K562 (cell line): Measurements from ENCODE around the gene SMIM3. TPM values are rescaled to one million over a fixed set of nuclear protein-coding genes. Genes with fewer than 3 reads are reported as not detected.

ENCODE experiments used
- CEBPZ ChIP-seq: fragments of 150-350 bp; IDR thresholded peaks from 2 replicates; pipeline ENCODE4 v1.6.1; 2014; ENCODE audit warnings: low read depth, mild to moderate bottlenecking, low read length, borderline replicate concordance
- CXXC5 ChIP-seq: fragments of 250-450 bp; sonication (Bioruptor Pico); IDR thresholded peaks from 2 replicates; pipeline ENCODE4 v1.8.0; 2022; ENCODE audit warnings: inconsistent platforms, mild to moderate bottlenecking, moderate library complexity
- DDX20 ChIP-seq: fragments of 450-650 bp; IDR thresholded peaks from 2 replicates; pipeline ENCODE4 v1.6.1; 2016; ENCODE audit warnings: missing genetic modification characterization, low read depth, mild to moderate bottlenecking, missing compliant biosample characterization, moderate library complexity
- FOXK2 ChIP-seq, 2 experiments: fragments of 450-650 bp; IDR thresholded peaks in 1 of 2; conservative IDR thresholded peaks in 1 of 2; 2 replicates each; pipeline ENCODE4 v1.6.1; 2016; ENCODE audit warnings: low read depth in 2 of 2, mild to moderate bottlenecking in 1 of 2
- HSF4 ChIP-seq: fragments of 250-450 bp; sonication (Bioruptor Pico); IDR thresholded peaks from 2 replicates; pipeline ENCODE4 v2.1.2; 2022; ENCODE audit warnings: mild to moderate bottlenecking, moderate library complexity, borderline replicate concordance
- MTA3 ChIP-seq: fragments of 450-650 bp; formaldehyde crosslinking; IDR thresholded peaks from 2 replicates; pipeline ENCODE4 v1.6.1; 2017; ENCODE audit warnings: mild to moderate bottlenecking, borderline replicate concordance
- NUFIP1 ChIP-seq: fragments of 450-650 bp; IDR thresholded peaks from 2 replicates; pipeline ENCODE4 v1.6.1; 2018; ENCODE audit not compliant: partially characterized antibody
- RB1 ChIP-seq: fragments of 450-650 bp; IDR thresholded peaks from 2 replicates; pipeline ENCODE4 v1.6.1; 2017; ENCODE audit warnings: low read depth, mild to moderate bottlenecking
- RBM14 ChIP-seq: fragments of 200-400 bp; formaldehyde crosslinking; IDR thresholded peaks from 2 replicates; pipeline ENCODE4 v1.6.1; 2018; ENCODE audit warnings: low read depth, mild to moderate bottlenecking, low read length, moderate library complexity, borderline replicate concordance; ENCODE audit not compliant: insufficient read depth
- RFX7 ChIP-seq: fragments of 250-450 bp; sonication (Bioruptor Pico); IDR thresholded peaks from 2 replicates; pipeline ENCODE4 v1.5.1; 2021; ENCODE audit warnings: mild to moderate bottlenecking
- SIN3A ChIP-seq, 2 experiments: fragments of 150-350 bp in 1 of 2; IDR thresholded peaks; 2 replicates each; pipeline ENCODE4 v1.6.1; 2011 to 2016; ENCODE audit warnings: borderline replicate concordance in 2 of 2, low read depth in 2 of 2, low read length in 2 of 2, mild to moderate bottlenecking in 2 of 2, moderate library complexity in 2 of 2; ENCODE audit not compliant: control insufficient read depth in 1 of 2
- ZC3H8 ChIP-seq: fragments of 450-650 bp; IDR thresholded peaks from 2 replicates; pipeline ENCODE4 v1.6.1; 2017
- ZNF780A ChIP-seq: fragments of 250-450 bp; sonication (Bioruptor Pico); IDR thresholded peaks from 2 replicates; pipeline ENCODE4 v1.5.0; 2021; ENCODE audit warnings: mild to moderate bottlenecking
- polyA plus RNA-seq, 8 experiments: library from polyadenylated mRNA; depleted of rRNA in 4 of 8; stranded (reverse) in 5 of 8; unstranded in 3 of 8; fragments of >200 nt; fragmentation: Nextera tagmentation in 2 of 8; fragmentation: Illumina TruSeq in 1 of 8; extraction: Ambion mirVana in 2 of 8; extraction: Trizol in 1 of 8; gene quantifications; 2 replicates each; pipeline versions ENCODE4 v1.2.1 to v1.2.3, GENCODE V29; 2011 to 2014; ENCODE audit warnings: inconsistent platforms in 1 of 8, missing spikeins in 1 of 8
- total RNA-seq, 7 experiments: library from RNA; depleted of rRNA in 6 of 7; stranded (reverse); fragments of >200 nt in 6 of 7; fragmentation: Illumina TruSeq in 2 of 7; extraction: Trizol in 2 of 7; gene quantifications; 2 replicates each; pipeline versions ENCODE4 v1.2.1 to v1.2.3, GENCODE V29; 2011 to 2021; ENCODE audit warnings: low replicate concordance in 1 of 7
- TF ChIP-seq, protein P1 (sequence below), 2 experiments: fragments of 450-650 bp; IDR thresholded peaks; 2 replicates each; pipeline ENCODE4 v1.6.1; 2016
- TF ChIP-seq, protein P2 (sequence below), 3 experiments: IDR thresholded peaks in 2 of 3; conservative IDR thresholded peaks in 1 of 3; 2 replicates each; pipeline ENCODE4 v1.5.1; 2011 to 2012; ENCODE audit warnings: low read length in 3 of 3, mild to moderate bottlenecking in 3 of 3, control low read depth in 2 of 3, improper control_type of control experiment in 1 of 3, inconsistent platforms in 1 of 3, low read depth in 1 of 3, mixed read lengths in 1 of 3, moderate library complexity in 1 of 3; ENCODE audit not compliant: insufficient read depth in 2 of 3
- TF ChIP-seq, protein P3 (sequence below): sonication (generic); formaldehyde crosslinking; IDR thresholded peaks from 2 replicates; pipeline ENCODE4 v1.8.0; 2022; ENCODE audit warnings: mild to moderate bottlenecking, low read depth, missing genetic modification reagents

Gene SMIM3
- total and polyA plus RNA-seq, 9 of the 15 experiments (the other 6 are each of a cell fraction or from before 2014, with no cell fraction given): 4.1 to 27.7 (median 13.6) TPM

- peak; percentile 87; the same call in 1 of the 2 replicates for TF ChIP-seq MTA3
- peak; percentile 37 for TF ChIP-seq RB1
- peak; percentile 93 for TF ChIP-seq CEBPZ
- TF ChIP-seq SIN3A (IDR thresholded peaks at IDR 0.05; ENCODE audit: borderline replicate concordance in 2 of 2, control insufficient read depth in 1 of 2, low read depth in 2 of 2, low read length in 2 of 2): no peak; a peak in 2 of 4 replicates
- peak; percentile 80 to 84 for TF ChIP-seq FOXK2 (conservative IDR thresholded peaks at IDR 0.05 in 1 of 2, IDR thresholded peaks at IDR 0.05 in 1 of 2; ENCODE audit: low read depth in 2 of 2)
- TF ChIP-seq NUFIP1: no peak
- TF ChIP-seq, protein P1, sequence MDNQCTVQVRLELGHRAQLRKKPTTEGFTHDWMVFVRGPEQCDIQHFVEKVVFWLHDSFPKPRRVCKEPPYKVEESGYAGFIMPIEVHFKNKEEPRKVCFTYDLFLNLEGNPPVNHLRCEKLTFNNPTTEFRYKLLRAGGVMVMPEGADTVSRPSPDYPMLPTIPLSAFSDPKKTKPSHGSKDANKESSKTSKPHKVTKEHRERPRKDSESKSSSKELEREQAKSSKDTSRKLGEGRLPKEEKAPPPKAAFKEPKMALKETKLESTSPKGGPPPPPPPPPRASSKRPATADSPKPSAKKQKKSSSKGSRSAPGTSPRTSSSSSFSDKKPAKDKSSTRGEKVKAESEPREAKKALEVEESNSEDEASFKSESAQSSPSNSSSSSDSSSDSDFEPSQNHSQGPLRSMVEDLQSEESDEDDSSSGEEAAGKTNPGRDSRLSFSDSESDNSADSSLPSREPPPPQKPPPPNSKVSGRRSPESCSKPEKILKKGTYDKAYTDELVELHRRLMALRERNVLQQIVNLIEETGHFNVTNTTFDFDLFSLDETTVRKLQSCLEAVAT (IDR thresholded peaks at IDR 0.05): peak; percentile 16 to 88; a peak in 2 of 4 replicates
- TF ChIP-seq RBM14: no peak
- TF ChIP-seq HSF4: peak; percentile 44; the same call in 1 of the 2 replicates
- TF ChIP-seq, protein P2, sequence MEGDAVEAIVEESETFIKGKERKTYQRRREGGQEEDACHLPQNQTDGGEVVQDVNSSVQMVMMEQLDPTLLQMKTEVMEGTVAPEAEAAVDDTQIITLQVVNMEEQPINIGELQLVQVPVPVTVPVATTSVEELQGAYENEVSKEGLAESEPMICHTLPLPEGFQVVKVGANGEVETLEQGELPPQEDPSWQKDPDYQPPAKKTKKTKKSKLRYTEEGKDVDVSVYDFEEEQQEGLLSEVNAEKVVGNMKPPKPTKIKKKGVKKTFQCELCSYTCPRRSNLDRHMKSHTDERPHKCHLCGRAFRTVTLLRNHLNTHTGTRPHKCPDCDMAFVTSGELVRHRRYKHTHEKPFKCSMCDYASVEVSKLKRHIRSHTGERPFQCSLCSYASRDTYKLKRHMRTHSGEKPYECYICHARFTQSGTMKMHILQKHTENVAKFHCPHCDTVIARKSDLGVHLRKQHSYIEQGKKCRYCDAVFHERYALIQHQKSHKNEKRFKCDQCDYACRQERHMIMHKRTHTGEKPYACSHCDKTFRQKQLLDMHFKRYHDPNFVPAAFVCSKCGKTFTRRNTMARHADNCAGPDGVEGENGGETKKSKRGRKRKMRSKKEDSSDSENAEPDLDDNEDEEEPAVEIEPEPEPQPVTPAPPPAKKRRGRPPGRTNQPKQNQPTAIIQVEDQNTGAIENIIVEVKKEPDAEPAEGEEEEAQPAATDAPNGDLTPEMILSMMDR (IDR thresholded peaks at IDR 0.05 in 2 of 3, conservative IDR thresholded peaks at IDR 0.05 in 1 of 3; ENCODE audit: insufficient read depth in 2 of 3, low read depth in 1 of 3, low read length in 3 of 3): no peak
- TF ChIP-seq DDX20 (tag): no peak
- TF ChIP-seq, protein P3, sequence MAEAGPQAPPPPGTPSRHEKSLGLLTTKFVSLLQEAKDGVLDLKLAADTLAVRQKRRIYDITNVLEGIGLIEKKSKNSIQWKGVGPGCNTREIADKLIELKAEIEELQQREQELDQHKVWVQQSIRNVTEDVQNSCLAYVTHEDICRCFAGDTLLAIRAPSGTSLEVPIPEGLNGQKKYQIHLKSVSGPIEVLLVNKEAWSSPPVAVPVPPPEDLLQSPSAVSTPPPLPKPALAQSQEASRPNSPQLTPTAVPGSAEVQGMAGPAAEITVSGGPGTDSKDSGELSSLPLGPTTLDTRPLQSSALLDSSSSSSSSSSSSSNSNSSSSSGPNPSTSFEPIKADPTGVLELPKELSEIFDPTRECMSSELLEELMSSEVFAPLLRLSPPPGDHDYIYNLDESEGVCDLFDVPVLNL (CRISPR knock-in tag): no peak
- TF ChIP-seq CXXC5 (CRISPR knock-in tag): peak; percentile 97
- TF ChIP-seq ZC3H8: no peak
- no peak for TF ChIP-seq ZNF780A (CRISPR knock-in tag)
- 0 out of 2 replicates have a peak, but pooled peaks have one; percentile 18 for TF ChIP-seq RFX7
Measured at GRCh38 chr5:150758531-150759333, 19.8 kb upstream of the SMIM3 start, which contains the start of gene DCTN4 (continued).
